Raji (cell line): ENCODE data around the gene ASPDH.

Experiments
- POLR2A ChIP-seq: IDR thresholded peaks from 2 replicates; pipeline ENCODE4 v1.6.1; 2011; ENCODE audit warnings: low read depth, low read length, control low read depth; ENCODE audit not compliant: insufficient read depth

ASPDH gene

GRCh38 chr19:50465000-50465399, 48.7 kb downstream of the ASPDH start:
- no peak for TF ChIP-seq POLR2A

- no peak for TF ChIP-seq POLR2A
Measured at GRCh38 chr19:50464348-50464747, 49.4 kb downstream of the ASPDH start.

GRCh38 chr19:50462970-50463369, 50.7 kb downstream of the ASPDH start:
- no peak for TF ChIP-seq POLR2A
